Psoas muscle (tissue), 8 donors: ENCODE measurements around the gene MRPL51. TPM values are rescaled to one million over a fixed set of nuclear protein-coding genes. Genes with fewer than 3 reads are reported as not detected.
"Not testable (repeated sequence)": the region's sequence is repeated elsewhere in the genome, so short reads cannot be mapped to it uniquely, and the experiment has no call there.

ENCODE experiments used
- ATAC-seq, 4 donors: fragments of 200-7000 bp; cut with Tn5 transposase; one replicate each; pipeline ENCODE4 v1.9.1; 2020; ENCODE audit warnings: moderate library complexity in 3 of 4, mild to moderate bottlenecking in 2 of 4
- DNase-seq, 2 donors: peaks; one replicate each; pipeline ENCODE4 v3.0.0-alpha.2; 2020
- H3K27ac ChIP-seq: fragments of 200-600 bp; one replicate; pipeline ENCODE4 v1.8.0; 2022
- H3K27me3 ChIP-seq, 3 donors: fragments of 200-600 bp in 1 of 3; one replicate each; pipeline versions ENCODE4 v1.6.1 to v1.8.0; 2013 to 2022; ENCODE audit warnings: low read length in 2 of 3, mild to moderate bottlenecking in 2 of 3, moderate library complexity in 1 of 3; ENCODE audit not compliant: insufficient read depth in 3 of 3
- H3K36me3 ChIP-seq, 2 donors: fragments of 200-600 bp in 1 of 2; one replicate each; pipeline versions ENCODE4 v1.6.1 to v1.8.0; 2013 to 2022; ENCODE audit warnings: low read depth in 1 of 2, mild to moderate bottlenecking in 1 of 2, moderate library complexity in 1 of 2; ENCODE audit not compliant: insufficient read depth in 1 of 2
- H3K4me1 ChIP-seq: fragments of 200-600 bp; one replicate; pipeline ENCODE4 v1.8.0; 2022
- H3K4me3 ChIP-seq: fragments of 200-600 bp; one replicate; pipeline ENCODE4 v1.8.0; 2022; ENCODE audit warnings: mild to moderate bottlenecking
- H3K9me3 ChIP-seq: fragments of 200-600 bp; one replicate; pipeline ENCODE4 v1.8.0; 2022
- CTCF ChIP-seq: fragments of 200-600 bp; IDR thresholded peaks from one replicate; pipeline ENCODE4 v1.8.0; 2022; ENCODE audit warnings: antibody characterized with exemption
- WGBS, 3 donors: extraction: QIAGEN DNeasy Blood & Tissue Kit; methylation state at CpG; one replicate each; pipeline versions ENCODE4 v1.1.6 to v1.1.7; 2013; 5-methylcytosine and 5-hydroxymethylcytosine counted together
- intact Hi-C, 2 donors: fragments of 100-400 bp; cut with DNase I; formaldehyde crosslinking; loops; one replicate each; pipeline versions ENCODE4 v1.11.0 to v1.14.2; 2022
- polyA plus RNA-seq, 3 donors: library from polyadenylated mRNA; stranded (reverse); fragments of 200-250 nt; gene quantifications; one replicate each; pipeline ENCODE4 v1.2.3, GENCODE V29; 2013
- total RNA-seq, 4 donors: library from RNA; stranded (reverse); fragmentation: NEBNext Ultra II Directional in 2 of 4; extraction: Animal tissue kit (Norgen Biotek cat#: 25700) in 2 of 4; gene quantifications; one replicate each; pipeline versions ENCODE4 v1.2.1 to v1.2.4, GENCODE V29; 2021 to 2023
- donor health status: healthy with polysubstance abuse.
- donor health status: DM: no; HTN: no; CAD: no; lungs with moderate emphysema.
- donor health status: Bipolar disorder and iron deficiency.
- donor health status: healthy.
- donor health status: DM: yes; HTN: yes; CAD: no.
- donor health status: DM: no; HTN: no; CAD: no.
- donor health status: DM: no; HTN: no; CAD: no.
- donor health status: DM: yes; HTN: yes; CAD: no.

The MRPL51 gene
- total and polyA plus RNA-seq, 7 donors: 153 to 250 (median 203) TPM

- ATAC-seq (peak in 1 of 4 donors; percentile 13), DNase-seq (no peak)
- Histone ChIP-seq H3K4me3 (peak overlapping the region; percentile 38), H3K9me3 (no peaks in the 10 kb centered on the region), H3K27me3 (no peaks in the 10 kb centered on the region), H3K4me1 (peaks cover 52% of the 10 kb centered on the region), H3K27ac (peak overlapping the region; percentile 97), H3K36me3 (peaks cover 0 to 69% of the 10 kb centered on the region in 2 donors)
- no peak for TF ChIP-seq CTCF
- WGBS, 3 donors: 39 to 73% (median 45%) methylated on average over 14 of the region's 14 CpGs
- intact Hi-C loops: loop anchor here (5.0 kb wide), 3 partner anchors 117 to 202 kb away; partner anchors contain the start of gene TNFRSF1A (in 1 of the 2)
These were observed 46.7 kb upstream of the MRPL51 start for GRCh38 chr12:6539707-6540134.

- no peak overlapping the region for H3K4me3 ChIP-seq
These were observed 46.2 kb upstream of the MRPL51 start for GRCh38 chr12:6539314-6539682.

GRCh38 chr12:6538420-6539313 is 45.6 kb upstream of the MRPL51 start:
- Histone ChIP-seq H3K9me3 (no peaks in the 10 kb centered on the region), H3K27ac (peak overlapping the region; percentile 97), H3K27me3 (no peaks in the 10 kb centered on the region), H3K4me3 (no peak overlapping the region), H3K4me1 (peaks cover 52% of the 10 kb centered on the region), H3K36me3 (peaks cover 0 to 59% of the 10 kb centered on the region in 2 donors)
- no peak for TF ChIP-seq CTCF
- intact Hi-C loops: loop anchor here (5.0 kb wide), 3 partner anchors 116 to 201 kb away; partner anchors contain the start of gene TNFRSF1A (in 1 of the 2)
- DNase-seq (peak in 1 of 2 donors; percentile 38), ATAC-seq (peak in 3 of 4 donors; percentile 2 to 31 (median 5))
- 30 to 56% (median 36%) methylated on average over 24 of the region's 24 CpGs for WGBS, 3 donors

More at GRCh38 chr12:6539314-6539682, 46.2 kb upstream of the MRPL51 start:
- intact Hi-C loops: loop anchor here (5.0 kb wide), 3 partner anchors 117 to 202 kb away; partner anchors contain the start of gene TNFRSF1A (in 1 of the 2)
- peaks cover 0 to 65% of the 10 kb centered on the region in 2 donors for H3K36me3 ChIP-seq
- no peak for DNase-seq
- TF ChIP-seq CTCF: no peak
- H3K27ac ChIP-seq: peak overlapping the region; percentile 97
- no peaks in the 10 kb centered on the region for H3K9me3 ChIP-seq
- peaks cover 52% of the 10 kb centered on the region for H3K4me1 ChIP-seq
- 48 to 89% (median 63%) methylated on average over 5 of the region's 5 CpGs for WGBS, 3 donors
- no peak for ATAC-seq
- H3K27me3 ChIP-seq: no peaks in the 10 kb centered on the region

GRCh38 chr12:6537580-6538419 is 44.7 kb upstream of the MRPL51 start:
- H3K27me3 ChIP-seq, H3K9me3 ChIP-seq: not testable (repeated sequence)
- Histone ChIP-seq H3K27ac (peak overlapping the region; percentile 97), H3K36me3 (peaks cover 0 to 53% of the 10 kb centered on the region in 2 donors), H3K4me1 (peaks cover 55% of the 10 kb centered on the region), H3K4me3 (peak overlapping the region; percentile 86)
- intact Hi-C loops: loop anchor here (2.0 to 5.0 kb wide), 4 partner anchors 115 to 200 kb away; partner anchors contain the start of gene TNFRSF1A (in 1 of the 2)
- TF ChIP-seq CTCF: peak; percentile 88
- WGBS, 3 donors: 12 to 25% (median 16%) methylated on average over 17 of the region's 17 CpGs
- DNase-seq (peak; percentile 85 to 90), ATAC-seq (peak in 1 of 4 donors; percentile 16)
